Lower lobe of right lung (tissue), 2 donors: ENCODE results near the gene CNTD1. TPM values are rescaled to one million over a fixed set of nuclear protein-coding genes. Genes with fewer than 3 reads are reported as not detected.

Source experiments
- ATAC-seq, 2 donors: fragments of 200-7000 bp; cut with Tn5 transposase; one replicate each; pipeline ENCODE4 v1.9.1; 2020 to 2022; ENCODE audit warnings: mild to moderate bottlenecking in 2 of 2, moderate library complexity in 2 of 2
- DNase-seq: peaks from one replicate; pipeline ENCODE4 v3.0.0-alpha.2; 2020
- H3K27ac ChIP-seq: fragments of 200-600 bp; one replicate; pipeline ENCODE4 v1.8.0; 2022
- H3K27me3 ChIP-seq: fragments of 200-600 bp; one replicate; pipeline ENCODE4 v1.8.0; 2022; ENCODE audit warnings: low read depth
- H3K36me3 ChIP-seq: fragments of 200-600 bp; one replicate; pipeline ENCODE4 v1.8.0; 2022; ENCODE audit warnings: mild to moderate bottlenecking
- H3K4me1 ChIP-seq: fragments of 200-600 bp; one replicate; pipeline ENCODE4 v1.8.0; 2022
- H3K4me3 ChIP-seq: fragments of 200-600 bp; one replicate; pipeline ENCODE4 v1.8.0; 2022; ENCODE audit warnings: mild to moderate bottlenecking
- H3K9me3 ChIP-seq: fragments of 200-600 bp; one replicate; pipeline ENCODE4 v1.8.0; 2022
- intact Hi-C: fragments of 100-400 bp; cut with DNase I; formaldehyde crosslinking; loops from one replicate; pipeline ENCODE4 v1.11.0; 2022
- microRNA-seq: library from miRNA; unstranded; fragments of <30 nt; microRNA quantifications from one replicate; pipeline ENCODE4 v1.2.0, GENCODE V29; 2020; ENCODE audit warnings: borderline number of aligned reads
- total RNA-seq: library from RNA; stranded (reverse); fragmentation: NEBNext Ultra II Directional; extraction: Animal tissue kit (Norgen Biotek cat#: 25700); gene quantifications from one replicate; pipeline ENCODE4 v1.2.1, GENCODE V29; 2021
- TF ChIP-seq, protein P1 (sequence below): fragments of 200-600 bp; IDR thresholded peaks from one replicate; pipeline ENCODE4 v1.8.0; 2022; ENCODE audit warnings: antibody characterized with exemption, mild to moderate bottlenecking
- donor health status: DM: no; HTN: yes; CAD: no; lungs with severe emphysema.

CNTD1 gene
- total RNA-seq, 1 donor from 2014 or later, result 1.6 TPM

- Histone ChIP-seq H3K27ac (no peak overlapping the region), H3K27me3 (no peaks in the 10 kb centered on the region), H3K4me3 (no peak overlapping the region), H3K4me1 (peaks cover 18% of the 10 kb centered on the region), H3K36me3 (no peaks in the 10 kb centered on the region), H3K9me3 (no peaks in the 10 kb centered on the region)
- intact Hi-C loops, result no loop called here
- no peak for ATAC-seq
- TF ChIP-seq, protein P1, sequence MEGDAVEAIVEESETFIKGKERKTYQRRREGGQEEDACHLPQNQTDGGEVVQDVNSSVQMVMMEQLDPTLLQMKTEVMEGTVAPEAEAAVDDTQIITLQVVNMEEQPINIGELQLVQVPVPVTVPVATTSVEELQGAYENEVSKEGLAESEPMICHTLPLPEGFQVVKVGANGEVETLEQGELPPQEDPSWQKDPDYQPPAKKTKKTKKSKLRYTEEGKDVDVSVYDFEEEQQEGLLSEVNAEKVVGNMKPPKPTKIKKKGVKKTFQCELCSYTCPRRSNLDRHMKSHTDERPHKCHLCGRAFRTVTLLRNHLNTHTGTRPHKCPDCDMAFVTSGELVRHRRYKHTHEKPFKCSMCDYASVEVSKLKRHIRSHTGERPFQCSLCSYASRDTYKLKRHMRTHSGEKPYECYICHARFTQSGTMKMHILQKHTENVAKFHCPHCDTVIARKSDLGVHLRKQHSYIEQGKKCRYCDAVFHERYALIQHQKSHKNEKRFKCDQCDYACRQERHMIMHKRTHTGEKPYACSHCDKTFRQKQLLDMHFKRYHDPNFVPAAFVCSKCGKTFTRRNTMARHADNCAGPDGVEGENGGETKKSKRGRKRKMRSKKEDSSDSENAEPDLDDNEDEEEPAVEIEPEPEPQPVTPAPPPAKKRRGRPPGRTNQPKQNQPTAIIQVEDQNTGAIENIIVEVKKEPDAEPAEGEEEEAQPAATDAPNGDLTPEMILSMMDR, result no peak
- DNase-seq, result no peak
These were observed 58.7 kb downstream of the CNTD1 start for GRCh38 chr17:42857389-42857788.

Small RNA genes within 50 kb of the gene (microRNA-seq; reads per million reads assigned to microRNA genes)
- not detected for gene MIR6781

Other genes starting within 250 kb of the CNTD1 start
- 2.2 TPM for gene HSD17B1, start 245.9 kb upstream of the CNTD1 start, total RNA-seq
- gene COASY, start 236.7 kb upstream of the CNTD1 start, total RNA-seq, result 65.8 TPM
- gene MLX, start 231.8 kb upstream of the CNTD1 start, total RNA-seq, result 70.5 TPM
- gene PSMC3IP, start 221.1 kb upstream of the CNTD1 start, total RNA-seq, result 4.8 TPM
- gene RETREG3, start 189.5 kb upstream of the CNTD1 start, total RNA-seq, result 70.7 TPM
- gene TUBG1, start 189.2 kb upstream of the CNTD1 start, total RNA-seq, result 30.3 TPM
- 16.8 TPM for gene TUBG2, start 139.6 kb upstream of the CNTD1 start, total RNA-seq
- 18.3 TPM for gene PLEKHH3, start 121.9 kb upstream of the CNTD1 start, total RNA-seq
- 1.4 TPM for gene CCR10, start 117.0 kb upstream of the CNTD1 start, total RNA-seq
- gene CNTNAP1, start 116.3 kb upstream of the CNTD1 start, total RNA-seq, result 9.0 TPM
- gene EZH1, start 53.8 kb upstream of the CNTD1 start, total RNA-seq, result 56.2 TPM
- 127 TPM for gene RAMP2, start 37.6 kb upstream of the CNTD1 start, total RNA-seq
- gene VPS25, start 25.4 kb upstream of the CNTD1 start, total RNA-seq, result 42.1 TPM
- 0.47 TPM for gene WNK4, start 18.3 kb upstream of the CNTD1 start, total RNA-seq
- gene COA3, start 157 bp upstream of the CNTD1 start, total RNA-seq, result 54.5 TPM
- gene BECN1, start 25.4 kb downstream of the CNTD1 start, total RNA-seq, result 65.3 TPM
- gene PSME3, start 34.5 kb downstream of the CNTD1 start, total RNA-seq, result 81.6 TPM
- gene AOC2, start 45.7 kb downstream of the CNTD1 start, total RNA-seq, result 2.1 TPM
- 160 TPM for gene AOC3, start 52.3 kb downstream of the CNTD1 start, total RNA-seq
- gene G6PC1, start 101.9 kb downstream of the CNTD1 start, total RNA-seq, result not detected
- gene AARSD1, start 165.6 kb downstream of the CNTD1 start, total RNA-seq, result 25.2 TPM
- gene PTGES3L, start 181.2 kb downstream of the CNTD1 start, total RNA-seq, result 0.27 TPM
- gene RUNDC1, start 181.7 kb downstream of the CNTD1 start, total RNA-seq, result 17.1 TPM
- 810 TPM for gene RPL27, start 199.6 kb downstream of the CNTD1 start, total RNA-seq
- gene IFI35, start 207.9 kb downstream of the CNTD1 start, total RNA-seq, result 61.5 TPM
- 382 TPM for gene VAT1, start 223.5 kb downstream of the CNTD1 start, total RNA-seq
- gene RND2, start 226.4 kb downstream of the CNTD1 start, total RNA-seq, result 0.53 TPM